RWPE2 (cell line): ENCODE data around the gene GEMIN4.
A peak's percentile ranks its signal among the peaks of the same experiment; 100 is the strongest.
"Not testable (repeated sequence)": the region's sequence is repeated elsewhere in the genome, so short reads cannot be mapped to it uniquely, and the experiment has no call there.

Source experiments
- ATAC-seq: fragments of 200-7000 bp; cut with Tn5 transposase; 3 replicates; pipeline ENCODE4 v1.9.1; 2021; ENCODE audit warnings: low read depth
- DNase-seq: peaks from one replicate; pipeline ENCODE4 v3.0.0-alpha.2; 2020; ENCODE audit warnings: low spot score
- H3K27ac ChIP-seq: fragments of 450-650 bp; 2 replicates; pipeline ENCODE4 v1.5.1; 2017; ENCODE audit warnings: mild to moderate bottlenecking; ENCODE audit not compliant: poor library complexity, severe bottlenecking
- H3K27me3 ChIP-seq: fragments of 250-450 bp; sonication (Bioruptor Pico); 2 replicates; pipeline ENCODE4 v1.5.1; 2021; ENCODE audit warnings: mild to moderate bottlenecking, moderate library complexity; ENCODE audit not compliant: insufficient read depth, poor library complexity, severe bottlenecking
- H3K36me3 ChIP-seq: fragments of 250-450 bp; sonication (Bioruptor Pico); 2 replicates; pipeline ENCODE4 v1.5.1; 2020; ENCODE audit warnings: low read depth, mild to moderate bottlenecking, moderate library complexity
- H3K4me1 ChIP-seq: fragments of 250-450 bp; sonication (Bioruptor Pico); 2 replicates; pipeline ENCODE4 v1.5.1; 2021; ENCODE audit warnings: mild to moderate bottlenecking, moderate library complexity; ENCODE audit not compliant: insufficient read depth, poor library complexity, severe bottlenecking
- H3K4me3 ChIP-seq: fragments of 250-450 bp; sonication (Bioruptor Pico); 2 replicates; pipeline ENCODE4 v1.5.1; 2021; ENCODE audit warnings: mild to moderate bottlenecking, moderate library complexity; ENCODE audit not compliant: severe bottlenecking
- H3K9me3 ChIP-seq: fragments of 250-450 bp; sonication (Bioruptor Pico); 2 replicates; pipeline ENCODE4 v1.5.1; 2021; ENCODE audit warnings: mild to moderate bottlenecking, moderate library complexity; ENCODE audit not compliant: severe bottlenecking
- CTCF ChIP-seq: fragments of 450-650 bp; IDR thresholded peaks from one replicate; pipeline ENCODE4 v1.5.1; 2017; ENCODE audit warnings: mild to moderate bottlenecking, moderate library complexity; ENCODE audit not compliant: poor library complexity, severe bottlenecking

Gene GEMIN4

DNA sequence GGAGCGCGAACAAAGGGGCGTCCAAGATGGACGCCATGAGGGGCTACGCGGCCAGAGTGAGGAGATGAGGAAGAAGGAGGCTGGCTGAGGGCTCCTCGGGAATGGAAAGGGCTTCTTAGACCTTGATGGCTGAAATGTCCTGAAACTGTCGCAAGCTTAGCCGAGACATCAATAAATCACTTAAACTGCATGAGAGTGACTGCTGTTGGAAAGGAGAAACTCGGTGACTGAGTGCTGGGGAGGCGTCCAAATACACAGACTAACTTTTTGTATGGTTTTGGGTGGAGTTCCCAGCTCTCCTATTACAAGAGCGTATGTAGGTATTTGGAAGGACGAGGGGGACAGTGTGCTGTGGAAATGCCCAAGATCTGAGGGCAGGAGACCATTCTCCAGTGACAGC is 1.4 kb upstream of the GEMIN4 start:
- Histone ChIP-seq H3K4me1 (peaks cover 9% of the 10 kb centered on the region), H3K27ac (no peak overlapping the region), H3K4me3 (no peak overlapping the region), H3K27me3 (no peaks in the 10 kb centered on the region), H3K9me3 (no peaks in the 10 kb centered on the region), H3K36me3 (peaks cover 22% of the 10 kb centered on the region)
- DNase-seq (no peak), ATAC-seq (no peak)
- no peak for TF ChIP-seq CTCF

- peak; percentile 14 for TF ChIP-seq CTCF
- H3K4me1 ChIP-seq = peaks cover 9% of the 10 kb centered on the region
- peak overlapping the region; percentile 84 for H3K4me3 ChIP-seq
- H3K9me3 ChIP-seq = no peaks in the 10 kb centered on the region
- H3K27me3 ChIP-seq = no peaks in the 10 kb centered on the region
- ATAC-seq = peak; percentile 2; the same call in 1 of the 3 replicates
- peak overlapping the region; percentile 62 for H3K27ac ChIP-seq
- no peak for DNase-seq
- peaks cover 17% of the 10 kb centered on the region; the same call in 1 of the 2 replicates for H3K36me3 ChIP-seq
Measured at GRCh38 chr17:752620-753219, 656 bp upstream of the GEMIN4 start.

DNA sequence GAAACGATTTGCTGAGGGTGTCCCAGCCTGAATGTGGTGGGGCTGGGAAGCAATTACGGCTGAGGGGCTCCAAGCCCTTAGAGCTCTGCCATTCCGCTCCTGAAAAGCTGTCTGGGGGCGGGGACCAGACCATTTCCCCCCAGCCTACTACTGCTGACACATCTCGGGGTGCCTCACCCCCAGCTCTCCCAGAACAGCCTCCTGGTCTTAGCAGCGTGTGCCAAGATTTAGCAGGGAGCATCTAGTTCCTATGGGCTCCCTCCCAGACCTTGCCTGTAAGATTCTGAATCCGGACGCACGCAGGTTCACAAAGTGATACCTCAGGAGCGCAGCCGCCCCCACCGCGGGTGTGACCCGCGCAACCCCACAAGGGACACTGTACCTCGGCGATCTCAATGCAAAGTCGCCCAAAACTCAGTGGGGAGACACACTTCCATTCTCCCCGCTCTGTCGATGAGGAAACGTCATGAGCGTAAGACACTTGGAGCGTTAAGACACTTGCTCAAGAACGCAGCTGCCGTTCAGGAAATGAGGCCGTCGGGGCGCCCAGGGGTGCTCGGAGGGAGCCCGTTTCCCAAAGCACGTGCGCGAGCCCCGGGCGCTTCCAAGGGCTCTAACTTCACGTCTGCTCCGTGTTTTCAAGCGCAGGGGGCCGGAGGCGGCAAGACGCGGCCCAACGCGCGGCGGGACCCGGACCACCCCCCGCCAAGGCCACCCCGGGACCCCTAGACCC is 629 bp downstream of the GEMIN4 start:
- Histone ChIP-seq H3K27ac (peak overlapping the region; percentile 62), H3K4me1 (peaks cover 8% of the 10 kb centered on the region), H3K36me3 (peaks cover 22% of the 10 kb centered on the region), H3K27me3 (no peaks in the 10 kb centered on the region), H3K9me3 (no peaks in the 10 kb centered on the region), H3K4me3 (peak overlapping the region; percentile 84)
- peak; percentile 35 for ATAC-seq
- no peak for DNase-seq
- TF ChIP-seq CTCF = no peak

DNA sequence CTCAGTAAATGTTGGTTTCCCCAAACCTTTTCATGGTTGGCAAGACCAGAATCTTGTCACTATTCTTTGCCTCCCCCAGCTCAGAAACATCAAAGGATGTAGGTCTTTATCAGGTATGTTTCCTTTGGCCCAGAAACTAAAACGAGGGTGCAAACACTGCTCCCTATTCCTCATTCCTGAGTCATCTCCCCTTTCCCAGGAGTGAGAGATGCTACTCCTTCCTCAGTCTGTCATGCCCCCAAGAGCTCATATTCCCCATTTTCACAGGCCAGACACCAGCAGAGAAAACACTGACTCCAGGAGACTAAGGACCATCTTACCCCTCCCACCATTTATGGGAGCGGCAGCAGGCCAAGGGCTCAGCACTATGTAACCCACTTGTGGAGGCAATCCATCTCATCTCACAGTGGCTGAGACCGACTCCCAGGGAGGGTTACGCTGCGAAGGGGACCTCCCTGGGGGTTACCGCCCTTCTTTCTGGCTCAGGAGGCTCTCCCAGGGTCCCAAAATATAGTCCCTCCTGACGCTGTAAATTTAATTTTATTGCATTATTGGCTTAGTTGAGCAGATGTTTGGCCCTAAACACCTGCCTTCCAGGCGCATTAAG is 1.5 kb downstream of the GEMIN4 start:
- ATAC-seq (no peak), DNase-seq (no peak)
- peak overlapping the region; percentile 62 for H3K27ac ChIP-seq
- peaks cover 5% of the 10 kb centered on the region for H3K4me1 ChIP-seq
- H3K4me3 ChIP-seq = peak overlapping the region; percentile 84
- TF ChIP-seq CTCF = no peak
- no peaks in the 10 kb centered on the region for H3K27me3 ChIP-seq
- no peaks in the 10 kb centered on the region for H3K9me3 ChIP-seq
- H3K36me3 ChIP-seq = peaks cover 29% of the 10 kb centered on the region

DNA sequence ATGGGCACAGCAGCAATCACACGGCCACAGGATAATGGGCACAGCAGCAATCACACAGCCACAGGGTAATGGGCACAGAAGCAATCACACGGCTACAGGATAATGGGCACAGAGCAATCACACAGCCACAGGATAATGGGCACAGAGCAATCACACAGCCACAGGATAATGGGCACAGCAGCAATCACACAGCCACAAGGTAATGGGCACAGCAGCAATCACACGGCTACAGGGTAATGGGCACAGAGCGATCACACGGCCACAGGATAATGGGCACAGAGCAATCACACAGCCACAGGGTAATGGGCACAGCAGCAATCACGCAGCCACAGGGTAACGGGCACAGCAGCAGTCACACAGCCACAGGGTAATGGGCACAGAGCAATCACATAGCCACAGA is 2.7 kb downstream of the GEMIN4 start:
- not testable (repeated sequence) for H3K4me3 ChIP-seq, H3K4me1 ChIP-seq, H3K27me3 ChIP-seq, H3K27ac ChIP-seq, ATAC-seq, DNase-seq, H3K9me3 ChIP-seq
- H3K36me3 ChIP-seq = peaks cover 40% of the 10 kb centered on the region

DNA sequence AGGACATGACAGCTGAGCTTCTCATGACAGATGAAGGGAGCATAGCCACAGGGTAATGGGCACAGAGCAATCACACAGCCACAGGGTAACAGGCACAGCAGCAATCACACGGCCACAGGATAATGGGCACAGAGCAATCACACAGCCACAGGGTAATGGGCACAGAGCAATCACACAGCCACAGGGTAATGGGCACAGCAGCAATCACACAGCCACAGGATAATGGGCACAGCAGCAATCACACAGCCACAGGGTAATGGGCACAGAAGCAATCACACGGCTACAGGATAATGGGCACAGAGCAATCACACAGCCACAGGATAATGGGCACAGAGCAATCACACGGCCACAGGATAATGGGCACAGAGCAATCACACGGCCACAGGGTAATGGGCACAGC is 3.5 kb downstream of the GEMIN4 start:
- not testable (repeated sequence) for H3K27me3 ChIP-seq, H3K4me1 ChIP-seq, H3K9me3 ChIP-seq, H3K27ac ChIP-seq, ATAC-seq, H3K4me3 ChIP-seq, DNase-seq
- peaks cover 48% of the 10 kb centered on the region for H3K36me3 ChIP-seq
